Trophoblast cell (in vitro differentiated cells and primary cell): Measurements from ENCODE around the gene C2orf72.
"Not testable (repeated sequence)": the region's sequence is repeated elsewhere in the genome, so short reads cannot be mapped to it uniquely, and the experiment has no call there.

ENCODE experiments used
- DNase-seq, 2 donors: peaks; one replicate each; pipeline ENCODE4 v3.0.0-alpha.2; 2016
- H2AFZ ChIP-seq: 2 replicates; pipeline ENCODE4 v1.6.1; 2013; ENCODE audit warnings: low read length, moderate library complexity, mild to moderate bottlenecking; ENCODE audit not compliant: insufficient read depth, poor library complexity
- H2AK5ac ChIP-seq: 2 replicates; pipeline ENCODE4 v1.6.1; 2013; ENCODE audit warnings: mild to moderate bottlenecking, low read length
- H2BK120ac ChIP-seq: 2 replicates; pipeline ENCODE4 v1.6.1; 2013; ENCODE audit warnings: low read length, mild to moderate bottlenecking, moderate library complexity; ENCODE audit not compliant: insufficient read depth, poor library complexity
- H2BK12ac ChIP-seq: 2 replicates; pipeline ENCODE4 v1.6.1; 2013; ENCODE audit warnings: mild to moderate bottlenecking, low read length, moderate library complexity
- H2BK5ac ChIP-seq: 2 replicates; pipeline ENCODE4 v1.6.1; 2013; ENCODE audit warnings: low read length, low read depth, moderate library complexity, mild to moderate bottlenecking; ENCODE audit not compliant: poor library complexity
- H3K14ac ChIP-seq: 2 replicates; pipeline ENCODE4 v1.6.1; 2013; ENCODE audit warnings: mild to moderate bottlenecking, low read length
- H3K18ac ChIP-seq: 2 replicates; pipeline ENCODE4 v1.6.1; 2013; ENCODE audit warnings: mild to moderate bottlenecking, low read length
- H3K23ac ChIP-seq: 2 replicates; pipeline ENCODE4 v1.6.1; 2013; ENCODE audit warnings: low read length
- H3K27ac ChIP-seq: 2 replicates; pipeline ENCODE4 v1.5.1; 2013; ENCODE audit warnings: low read depth, mild to moderate bottlenecking, inconsistent platforms, low read length, moderate library complexity
- H3K27me3 ChIP-seq: 2 replicates; pipeline ENCODE4 v1.6.1; 2013; ENCODE audit warnings: inconsistent platforms, mild to moderate bottlenecking, low read length, moderate library complexity; ENCODE audit not compliant: insufficient read depth
- H3K36me3 ChIP-seq, 2 experiments: 1 replicate in 1 of 2; 2 replicates in 1 of 2; pipeline ENCODE4 v1.6.1; 2013; ENCODE audit warnings: low read length in 2 of 2, mild to moderate bottlenecking in 2 of 2, moderate library complexity in 1 of 2; ENCODE audit not compliant: insufficient read depth in 2 of 2, control insufficient read depth in 1 of 2
- H3K4ac ChIP-seq: 2 replicates; pipeline ENCODE4 v1.6.1; 2013; ENCODE audit warnings: low read depth, mild to moderate bottlenecking, low read length, moderate library complexity
- H3K4me1 ChIP-seq, 2 experiments: 1 replicate in 1 of 2; 2 replicates in 1 of 2; pipeline ENCODE4 v1.6.1; 2013; ENCODE audit warnings: low read length in 2 of 2, mild to moderate bottlenecking in 2 of 2, moderate library complexity in 1 of 2; ENCODE audit not compliant: insufficient read depth in 2 of 2, control insufficient read depth in 1 of 2
- H3K4me2 ChIP-seq: 2 replicates; pipeline ENCODE4 v1.6.1; 2013; ENCODE audit warnings: inconsistent platforms, mild to moderate bottlenecking, low read length, moderate library complexity
- H3K4me3 ChIP-seq: 2 replicates; pipeline ENCODE4 v1.5.1; 2013; ENCODE audit warnings: mild to moderate bottlenecking, low read depth, low read length, inconsistent platforms
- H3K79me1 ChIP-seq: one replicate; pipeline ENCODE4 v1.6.1; 2013; ENCODE audit warnings: low read length
- H3K79me2 ChIP-seq: 2 replicates; pipeline ENCODE4 v1.6.1; 2013; ENCODE audit warnings: low read length, mild to moderate bottlenecking; ENCODE audit not compliant: control insufficient read depth, insufficient read depth, poor library complexity
- H3K9ac ChIP-seq: 2 replicates; pipeline ENCODE4 v1.6.1; 2013; ENCODE audit warnings: mild to moderate bottlenecking, low read length
- H3K9me3 ChIP-seq: 2 replicates; pipeline ENCODE4 v1.6.1; 2013; ENCODE audit warnings: low read depth, mild to moderate bottlenecking, control low read depth, inconsistent platforms, low read length; ENCODE audit not compliant: insufficient read depth
- H4K12ac ChIP-seq: 2 replicates; pipeline ENCODE4 v1.6.1; 2013; ENCODE audit warnings: low read depth, mild to moderate bottlenecking, low read length, moderate library complexity
- H4K8ac ChIP-seq: 2 replicates; pipeline ENCODE4 v1.6.1; 2013; ENCODE audit warnings: low read depth, mild to moderate bottlenecking, low read length, moderate library complexity
- H4K91ac ChIP-seq: one replicate; pipeline ENCODE4 v1.6.1; 2013; ENCODE audit warnings: low read depth, mild to moderate bottlenecking, low read length, moderate library complexity
- WGBS: extraction: QIAGEN DNeasy Blood & Tissue Kit; methylation state at CpG from one replicate; pipeline ENCODE4 v1.1.7; 2013; ENCODE audit warnings: missing lambda C conversion rate; ENCODE audit not compliant: insufficient read length, insufficient coverage; ENCODE audit errors: extremely low coverage; 5-methylcytosine and 5-hydroxymethylcytosine counted together

Gene C2orf72

GRCh38 chr2:231002641-231003040, 34.7 kb upstream of the C2orf72 start:
- Histone ChIP-seq H2BK120ac (no peak overlapping the region), H2AFZ (no peak overlapping the region), H4K12ac (no peak overlapping the region), H3K4me1 (peaks cover 5 to 6% of the 10 kb centered on the region in 2 experiments), H3K27ac (no peak overlapping the region), H2BK5ac (no peak overlapping the region), H3K27me3 (no peaks in the 10 kb centered on the region), H4K8ac (no peak overlapping the region), H3K79me2 (no peaks in the 10 kb centered on the region), H3K79me1 (no peaks in the 10 kb centered on the region), H3K9me3 (peaks cover 12% of the 10 kb centered on the region), H3K4me3 (no peak overlapping the region), H3K23ac (no peak overlapping the region), H3K9ac (no peak overlapping the region), H3K4ac (no peak overlapping the region), H2AK5ac (no peak overlapping the region), H4K91ac (no peak overlapping the region), H2BK12ac (no peak overlapping the region), H3K36me3 (no peaks in the 10 kb centered on the region), H3K18ac (no peak overlapping the region), H3K14ac (no peak overlapping the region), H3K4me2 (no peak overlapping the region)
- WGBS: no CpG with 5 or more reads among the region's 10 CpGs
- no peak for DNase-seq

GRCh38 chr2:231003186-231003585, 34.1 kb upstream of the C2orf72 start:
- Histone ChIP-seq H4K91ac (no peak overlapping the region), H3K4me2 (no peak overlapping the region), H3K27me3 (no peaks in the 10 kb centered on the region), H4K8ac (no peak overlapping the region), H3K4ac (no peak overlapping the region), H3K4me1 (peaks cover 7% of the 10 kb centered on the region in 2 experiments), H3K36me3 (no peaks in the 10 kb centered on the region), H3K14ac (no peak overlapping the region), H2AK5ac (no peak overlapping the region), H2BK120ac (no peak overlapping the region), H2AFZ (no peak overlapping the region), H3K18ac (no peak overlapping the region), H3K4me3 (no peak overlapping the region), H3K27ac (no peak overlapping the region), H3K23ac (no peak overlapping the region), H2BK5ac (no peak overlapping the region), H2BK12ac (no peak overlapping the region), H3K79me1 (peaks cover under 1% of the 10 kb centered on the region), H3K9ac (no peak overlapping the region), H3K79me2 (no peaks in the 10 kb centered on the region), H3K9me3 (peaks cover 12% of the 10 kb centered on the region), H4K12ac (no peak overlapping the region)
- WGBS: no CpG with 5 or more reads among the region's 2 CpGs
- DNase-seq: no peak

- not testable (repeated sequence) for H3K27ac ChIP-seq, H3K79me2 ChIP-seq, H3K9ac ChIP-seq, H2BK5ac ChIP-seq, H2BK12ac ChIP-seq, H3K4ac ChIP-seq, DNase-seq, H3K27me3 ChIP-seq, H2AK5ac ChIP-seq, H3K36me3 ChIP-seq, H4K8ac ChIP-seq, H3K4me2 ChIP-seq, H3K23ac ChIP-seq, H3K14ac ChIP-seq, H4K91ac ChIP-seq, H4K12ac ChIP-seq, H2AFZ ChIP-seq, H2BK120ac ChIP-seq, H3K18ac ChIP-seq
- peaks cover 11 to 19% of the 10 kb centered on the region in 2 experiments for H3K4me1 ChIP-seq
- peak overlapping the region; percentile 18 for H3K4me3 ChIP-seq
- H3K9me3 ChIP-seq: peaks cover 12% of the 10 kb centered on the region
- peaks cover 15% of the 10 kb centered on the region for H3K79me1 ChIP-seq
These were observed 32.4 kb upstream of the C2orf72 start for GRCh38 chr2:231004930-231005329.

GRCh38 chr2:231007286-231008098, 29.8 kb upstream of the C2orf72 start:
- Histone ChIP-seq H3K14ac (no peak overlapping the region), H3K79me2 (peaks cover 3% of the 10 kb centered on the region), H3K9ac (no peak overlapping the region), H3K23ac (no peak overlapping the region), H4K91ac (peak overlapping the region; percentile 21), H3K9me3 (peaks cover 12% of the 10 kb centered on the region), H3K18ac (no peak overlapping the region), H3K27ac (no peak overlapping the region), H3K4me1 (peaks cover 13 to 31% of the 10 kb centered on the region in 2 experiments), H4K8ac (no peak overlapping the region), H3K79me1 (peaks cover 20% of the 10 kb centered on the region), H4K12ac (no peak overlapping the region), H3K4me2 (no peak overlapping the region), H3K27me3 (no peaks in the 10 kb centered on the region), H2BK5ac (no peak overlapping the region), H2AK5ac (no peak overlapping the region), H3K4ac (no peak overlapping the region), H2BK120ac (peak overlapping the region; percentile 1), H2AFZ (no peak overlapping the region), H3K4me3 (no peak overlapping the region), H3K36me3 (no peaks in the 10 kb centered on the region), H2BK12ac (no peak overlapping the region)
- no CpG with 5 or more reads among the region's 10 CpGs for WGBS
- DNase-seq: peak; percentile 56 to 74
